Endothelial cell of umbilical vein (primary cell): ENCODE results near the gene USP7. TPM values are rescaled to one million over a fixed set of nuclear protein-coding genes. Genes with fewer than 3 reads are reported as not detected.
"Not testable (repeated sequence)": the region's sequence is repeated elsewhere in the genome, so short reads cannot be mapped to it uniquely, and the experiment has no call there.

Experiments
- BruUV-seq: library from RNA; stranded (reverse); fragments of 400-500 nt; replicated peaks from 2 replicates; lab custom pipeline; 2021; lab: Mats Ljungman, UMichigan
- CTCF ChIA-PET: fragments of 300-600, 350-600 bp; sonication (Branson Sonifier 250); formaldehyde crosslinking; loops from one replicate; lab custom pipeline; 2021; ENCODE audit warnings: antibody characterized with exemption, inconsistent platforms; lab: Charles Lee
- POLR2A ChIA-PET: fragments of 300-600, 350-600 bp; sonication (Branson Sonifier 250); formaldehyde crosslinking; loops from one replicate; lab custom pipeline; 2021; ENCODE audit warnings: antibody characterized with exemption, inconsistent platforms; lab: Charles Lee
- DNase-seq: peaks from one replicate; pipeline ENCODE4 v3.0.0-alpha.2; 2011; ENCODE audit warnings: low read depth, low spot score
- FAIRE-seq: peaks from 2 replicates; lab custom pipeline; 2011; peaks lifted over from hg19 to GRCh38; lab: Jason Lieb, UNC
- H2AFZ ChIP-seq: 2 replicates; pipeline ENCODE4 v1.6.0; 2012; ENCODE audit warnings: low read depth, low read length, control low read depth, inconsistent platforms
- H3K27ac ChIP-seq: 2 replicates; pipeline ENCODE4 v1.5.1; 2011; ENCODE audit warnings: low read depth, mild to moderate bottlenecking, control low read depth, low read length, moderate library complexity; ENCODE audit not compliant: insufficient read depth
- H3K27me3 ChIP-seq, 2 experiments: 2 replicates each; pipeline versions ENCODE4 v1.6.0 to v1.6.1; 2011; ENCODE audit warnings: low read length in 2 of 2, mixed read lengths in 1 of 2; ENCODE audit not compliant: control insufficient read depth in 2 of 2, insufficient read depth in 2 of 2
- H3K36me3 ChIP-seq, 2 experiments: 2 replicates in 1 of 2; 3 replicates in 1 of 2; pipeline ENCODE4 v1.5.1; 2011; ENCODE audit warnings: low read length in 2 of 2, mild to moderate bottlenecking in 1 of 2, moderate library complexity in 1 of 2; ENCODE audit not compliant: control insufficient read depth in 2 of 2, insufficient read depth in 2 of 2; ENCODE audit errors: extremely low read depth in 1 of 2
- H3K4me1 ChIP-seq: 3 replicates; pipeline ENCODE4 v1.5.1; 2011; ENCODE audit warnings: mild to moderate bottlenecking, low read length; ENCODE audit not compliant: control insufficient read depth, insufficient read depth; ENCODE audit errors: extremely low read depth
- H3K4me2 ChIP-seq: 2 replicates; pipeline ENCODE4 v1.6.1; 2011; ENCODE audit warnings: low read length, control low read depth, mixed read lengths; ENCODE audit not compliant: insufficient read depth
- H3K4me3 ChIP-seq, 3 experiments: fragments of 200-600 bp in 1 of 3; sonication (generic), shearing (Covaris generic) in 1 of 3; replicated peaks in 1 of 3; 2 replicates each; pipeline ENCODE4 v1.5.1; 2011 to 2016; ENCODE audit warnings: control low read depth in 3 of 3, low read length in 3 of 3, mild to moderate bottlenecking in 2 of 3, inconsistent platforms in 1 of 3, low read depth in 1 of 3, moderate library complexity in 1 of 3; ENCODE audit not compliant: insufficient read depth in 1 of 3
- H3K79me2 ChIP-seq: 2 replicates; pipeline ENCODE4 v1.6.0; 2012; ENCODE audit warnings: low read length, inconsistent platforms; ENCODE audit not compliant: control insufficient read depth, insufficient read depth
- H3K9ac ChIP-seq: replicated peaks from 2 replicates; pipeline ENCODE3; 2011; ENCODE audit warnings: low read length, control low read depth; ENCODE audit not compliant: insufficient read depth; ENCODE audit errors: extremely low read depth
- H3K9me1 ChIP-seq: replicated peaks from 3 replicates; pipeline ENCODE4 v1.6.0; 2011; ENCODE audit warnings: mild to moderate bottlenecking, low read length; ENCODE audit not compliant: control insufficient read depth, insufficient read depth; ENCODE audit errors: extremely low read depth
- H3K9me3 ChIP-seq: replicated peaks from 2 replicates; pipeline ENCODE4 v1.5.1; 2012; ENCODE audit warnings: low read length, inconsistent platforms; ENCODE audit not compliant: control insufficient read depth, insufficient read depth
- H4K20me1 ChIP-seq: replicated peaks from 2 replicates; pipeline ENCODE3; 2011; ENCODE audit warnings: mild to moderate bottlenecking, low read length; ENCODE audit not compliant: control insufficient read depth, insufficient read depth; ENCODE audit errors: extremely low read depth
- EZH2 ChIP-seq: IDR thresholded peaks from 2 replicates; pipeline ENCODE4 v1.6.1; 2012; ENCODE audit warnings: borderline replicate concordance, low read depth, mild to moderate bottlenecking, moderate library complexity, low read length, inconsistent platforms; ENCODE audit not compliant: severe bottlenecking
- GATA2 ChIP-seq: IDR thresholded peaks from 2 replicates; pipeline ENCODE4 v1.7.0; 2011; ENCODE audit warnings: low read depth, mild to moderate bottlenecking, moderate library complexity, mixed read lengths, low read length; ENCODE audit not compliant: insufficient read length, insufficient read depth
- MYC ChIP-seq: IDR thresholded peaks from one replicate; pipeline ENCODE4 v1.6.1; 2011; ENCODE audit warnings: mild to moderate bottlenecking, low read depth, low read length
- dilution Hi-C: fragments of 300-500 bp; cut with MboI; formaldehyde crosslinking; loops from one replicate; pipeline ENCODE4 v1.15.0; 2019; ENCODE audit warnings: low sequenced_read_pairs; ENCODE audit not compliant: extremely low pct_ligation_motif_present
- intact Hi-C: fragments of 100-400 bp; cut with micrococcal nuclease; formaldehyde crosslinking; loops from one replicate; pipeline ENCODE4 v1.10.0; 2022
- polyA plus RNA-seq, 4 experiments: library from polyadenylated mRNA; depleted of rRNA in 3 of 4; stranded (reverse) in 3 of 4; unstranded in 1 of 4; fragments of >200 nt; gene quantifications; 2 replicates each; pipeline versions ENCODE4 v1.2.1 to v1.2.3, GENCODE V29; 2011 to 2012; ENCODE audit warnings: missing spikeins in 1 of 4
- total RNA-seq: library from RNA; stranded (reverse); gene quantifications from 2 replicates; pipeline ENCODE4 v1.2.3, GENCODE V29; 2021

USP7 gene
- total and polyA plus RNA-seq, 2 donors (not counting 3 experiments of a cell fraction or from before 2014, with no cell fraction given) = 17.7 to 130 TPM

GRCh38 chr16:8874388-8874787 lies 89.3 kb downstream of the USP7 start:
- no peak for TF ChIP-seq GATA2
- no peak for TF ChIP-seq EZH2
- no peak for TF ChIP-seq MYC
- Histone ChIP-seq H3K79me2 (no peaks in the 10 kb centered on the region), H3K36me3 (no peaks in the 10 kb centered on the region), H3K4me1 (peaks cover 8% of the 10 kb centered on the region), H3K4me3 (no peak overlapping the region), H3K9ac (no peak overlapping the region), H3K4me2 (no peak overlapping the region), H4K20me1 (no peaks in the 10 kb centered on the region), H3K9me1 (no peaks in the 10 kb centered on the region), H2AFZ (no peak overlapping the region), H3K27me3 (peaks cover 0 to 2% of the 10 kb centered on the region in 2 experiments), H3K27ac (no peak overlapping the region), H3K9me3 (no peaks in the 10 kb centered on the region)
- ChIA-PET POLR2A (interaction anchor here (0.6 kb wide), 1 partner anchor 21 kb away, joined by 3 read pairs; no protein-coding TSS in a partner anchor), CTCF (interaction anchor here (0.7 to 1.3 kb wide), 7 partner anchors 21 to 226 kb away, joined by 3 to 4 read pairs (median 3); no protein-coding TSS in a partner anchor)
- dilution Hi-C loops (no loop called here), intact Hi-C loops (no loop called here)
- BruUV-seq = no TSS peak
- DNase-seq = no peak
- FAIRE-seq = no peak

GRCh38 chr16:8873866-8874195 lies 89.9 kb downstream of the USP7 start:
- H3K9me3 ChIP-seq, BruUV-seq, DNase-seq, FAIRE-seq, H3K9ac ChIP-seq, H3K4me3 ChIP-seq, intact Hi-C loops, H3K27me3 ChIP-seq, H4K20me1 ChIP-seq, H3K4me2 ChIP-seq, H3K27ac ChIP-seq, H3K36me3 ChIP-seq, H3K79me2 ChIP-seq, H2AFZ ChIP-seq, H3K9me1 ChIP-seq, dilution Hi-C loops: not testable (repeated sequence)
- ChIA-PET POLR2A (interaction anchor here (0.6 kb wide), 1 partner anchor 20 kb away, joined by 3 read pairs; no protein-coding TSS in a partner anchor), CTCF (interaction anchor here (0.7 to 8.0 kb wide), 8 partner anchors 7 to 226 kb away, joined by 3 to 67 read pairs (median 4); partner anchors contain the start of gene LITAFD)
- H3K4me1 ChIP-seq = peaks cover 10% of the 10 kb centered on the region
